ENCODE data around the gene SREBF2.
"Not testable (repeated sequence)": the region's sequence is repeated elsewhere in the genome, so short reads cannot be mapped to it uniquely, and the experiment has no call there.

Gene SREBF2

DNA sequence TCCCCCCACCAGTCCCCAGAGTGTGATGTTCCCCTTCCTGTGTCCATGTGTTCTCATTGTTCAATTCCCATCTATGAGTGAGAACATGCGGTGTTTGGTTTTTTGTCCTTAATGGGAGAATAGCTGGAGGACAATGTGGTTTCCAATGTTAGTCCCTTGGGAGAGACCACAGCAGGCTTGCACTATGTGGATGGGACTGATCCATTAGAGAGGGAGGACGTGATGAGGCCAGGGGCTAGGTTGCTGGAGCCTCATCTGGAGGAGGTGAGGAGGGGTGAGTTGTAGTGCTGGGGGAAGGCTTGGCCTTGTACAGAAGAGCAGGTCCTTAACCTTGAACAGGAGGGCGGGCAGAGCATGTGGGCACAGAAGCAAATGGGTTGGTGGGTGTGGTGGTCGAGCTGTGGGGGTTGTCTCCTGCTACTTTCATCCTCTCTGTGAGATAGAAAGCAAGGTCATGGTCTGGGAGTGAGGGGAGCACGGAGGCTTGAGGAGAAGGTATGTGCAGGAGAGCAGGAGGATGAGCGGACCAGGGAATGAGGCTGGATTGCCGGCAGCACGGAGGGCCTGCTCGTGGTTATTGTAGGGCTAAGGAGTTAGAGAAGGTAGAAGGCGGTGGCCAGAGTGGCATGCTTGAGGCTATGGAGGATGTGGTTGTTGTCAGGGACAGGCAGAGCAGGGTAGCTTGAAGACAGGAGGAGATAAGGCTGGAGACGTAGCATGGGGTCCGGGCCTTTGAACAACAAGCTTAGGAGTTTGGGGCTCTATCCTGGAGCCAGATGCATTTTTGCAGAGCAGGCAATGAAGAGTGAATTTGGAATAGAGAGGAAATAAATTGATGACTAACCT, 11.2 kb upstream of the SREBF2 start:
- DNase-seq (ENCODE audit: low spot score), result no peak

DNA sequence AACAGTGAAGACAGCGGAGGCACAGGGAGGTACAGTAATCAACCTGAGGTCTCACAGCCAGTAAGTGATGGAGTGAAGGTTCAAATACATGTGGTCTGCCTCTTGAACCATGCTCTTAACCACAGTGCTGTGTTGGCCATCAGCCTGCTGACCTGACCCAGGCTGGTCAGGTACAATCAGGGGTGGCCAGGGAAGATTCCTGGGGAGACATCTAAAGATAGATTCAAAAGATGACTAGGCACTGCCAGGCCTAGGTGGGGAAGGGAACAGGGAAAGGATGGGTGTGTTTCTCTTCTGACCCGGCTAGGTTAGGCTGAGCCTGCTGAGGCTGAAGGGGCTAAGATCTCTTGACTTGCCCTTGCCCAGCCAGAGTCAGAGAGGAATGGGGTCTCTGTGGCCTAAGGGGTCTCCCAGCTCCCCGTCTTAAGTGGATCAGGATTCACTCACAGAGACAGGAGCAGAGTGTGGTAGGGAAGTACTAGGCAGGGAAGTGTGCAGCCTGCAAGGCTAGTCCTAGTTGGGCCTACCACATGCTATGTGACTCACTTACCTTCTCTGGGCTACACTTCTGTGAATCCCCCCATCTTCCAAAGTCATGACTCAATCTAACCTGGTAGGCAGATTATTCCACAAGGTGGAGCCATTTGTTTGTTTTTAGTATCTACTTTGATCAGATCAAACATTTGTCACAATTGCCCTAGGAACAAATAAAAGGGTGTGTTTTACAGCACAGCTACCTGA, 10.4 kb upstream of the SREBF2 start:
- DNase-seq (ENCODE audit: low spot score), result peak; percentile 52

DNA sequence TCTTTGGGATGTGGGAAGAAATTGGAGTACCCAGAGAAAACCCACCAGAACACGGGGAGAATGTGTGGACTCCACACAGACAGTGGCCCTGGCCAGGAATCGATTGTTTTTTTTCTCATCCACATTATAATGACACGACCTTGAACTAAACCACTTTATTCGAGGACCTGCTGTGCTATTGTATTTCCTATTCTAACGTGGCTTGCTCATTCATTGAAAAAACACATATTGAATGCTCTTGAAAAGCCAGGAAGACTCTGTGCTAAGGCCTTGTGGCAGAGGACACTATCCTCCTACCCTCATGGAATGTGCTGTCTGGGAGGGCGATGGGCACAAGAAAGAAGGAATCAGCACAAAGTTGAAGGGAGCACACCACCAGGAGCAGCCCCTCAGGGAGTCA, 9.1 kb upstream of the SREBF2 start:
- DNase-seq (ENCODE audit: low spot score), result no peak

DNA sequence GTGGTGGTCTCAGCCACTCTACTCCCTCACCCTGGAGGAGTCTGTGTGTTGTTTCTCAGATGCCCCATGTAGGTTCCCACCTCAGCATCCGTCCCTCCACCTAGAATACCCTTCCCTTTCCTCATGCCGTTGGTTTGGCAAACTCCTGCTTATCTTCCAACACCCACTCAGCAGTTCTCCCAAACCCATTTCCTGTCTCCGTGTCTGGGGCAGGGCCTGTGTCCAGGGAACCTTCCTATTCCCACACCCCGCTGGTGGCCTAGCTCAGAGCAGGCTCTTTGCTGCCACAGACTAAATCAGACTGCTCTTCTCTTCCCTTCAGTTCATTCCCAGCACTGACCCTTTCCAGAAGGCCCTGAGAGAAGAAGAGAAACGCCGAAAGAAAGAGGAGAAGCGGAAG, 7.5 kb upstream of the SREBF2 start:
- DNase-seq (ENCODE audit: low spot score), result no peak

DNA sequence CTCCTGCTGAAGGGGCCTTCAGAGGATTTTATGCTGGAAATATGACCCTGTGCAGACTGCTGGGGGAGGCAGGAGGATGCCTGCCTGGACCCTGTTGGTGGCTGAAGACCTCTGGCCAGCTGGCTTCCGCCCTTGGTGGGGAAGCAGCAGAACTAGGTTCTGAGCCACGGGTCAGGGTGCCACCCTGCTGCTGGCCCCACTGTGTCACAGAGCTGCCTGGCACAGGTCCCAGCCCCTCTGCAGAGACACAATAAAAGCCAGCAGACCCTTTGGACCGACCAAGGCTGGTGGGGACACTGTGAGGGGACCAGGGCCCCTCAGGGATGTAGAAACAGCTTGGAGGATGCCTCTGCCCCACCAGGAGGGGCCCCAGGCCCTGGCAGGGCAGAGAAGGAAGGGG, 6.9 kb upstream of the SREBF2 start:
- no peak for DNase-seq (ENCODE audit: low spot score)

DNA sequence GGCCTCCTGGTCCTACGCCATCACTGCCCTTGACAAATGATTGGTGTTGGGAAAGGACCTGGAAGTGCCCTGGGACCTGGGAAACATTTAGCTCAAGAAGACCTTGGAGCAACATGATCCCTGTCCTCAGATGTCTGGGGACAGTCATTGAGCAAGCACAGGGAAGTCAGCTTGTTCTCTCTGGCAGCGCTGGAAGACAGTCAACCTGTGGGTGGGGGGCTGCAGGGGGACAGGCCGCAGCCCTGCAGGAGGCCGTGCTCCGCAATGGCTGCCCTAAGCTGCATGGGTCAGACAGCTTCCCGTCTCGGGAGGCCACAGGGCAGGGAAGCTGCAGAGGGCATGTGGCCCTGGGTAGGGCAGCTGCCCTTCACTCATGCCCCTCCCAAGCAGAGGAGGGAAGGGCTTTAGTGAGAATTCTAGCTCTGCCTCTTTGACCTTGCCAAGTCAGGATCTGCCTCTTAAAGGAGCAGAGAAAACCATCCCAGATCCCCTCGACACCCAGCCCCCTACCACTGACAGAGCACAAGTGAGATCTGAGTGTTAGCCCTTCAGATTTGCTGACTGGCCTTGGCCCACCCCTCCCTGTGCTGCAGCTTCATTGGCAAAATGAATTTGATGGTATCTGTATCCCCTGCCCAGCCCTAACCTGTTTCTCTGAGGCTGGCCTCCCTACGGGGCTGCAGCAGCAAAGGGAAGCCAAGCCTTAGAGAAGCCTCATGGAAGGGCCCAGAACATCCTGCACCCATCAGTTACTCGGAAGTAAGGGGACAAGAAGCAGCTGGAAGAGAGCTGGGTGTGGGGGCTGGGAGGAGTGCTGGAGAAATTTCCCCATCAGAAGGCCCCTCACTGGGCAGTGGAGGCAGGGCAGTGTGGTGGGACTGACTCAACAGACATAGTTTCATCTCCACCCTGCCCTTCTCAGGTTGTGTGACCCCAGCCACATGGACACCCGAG, 6.2 kb upstream of the SREBF2 start:
- DNase-seq (ENCODE audit: low spot score), result no peak

DNA sequence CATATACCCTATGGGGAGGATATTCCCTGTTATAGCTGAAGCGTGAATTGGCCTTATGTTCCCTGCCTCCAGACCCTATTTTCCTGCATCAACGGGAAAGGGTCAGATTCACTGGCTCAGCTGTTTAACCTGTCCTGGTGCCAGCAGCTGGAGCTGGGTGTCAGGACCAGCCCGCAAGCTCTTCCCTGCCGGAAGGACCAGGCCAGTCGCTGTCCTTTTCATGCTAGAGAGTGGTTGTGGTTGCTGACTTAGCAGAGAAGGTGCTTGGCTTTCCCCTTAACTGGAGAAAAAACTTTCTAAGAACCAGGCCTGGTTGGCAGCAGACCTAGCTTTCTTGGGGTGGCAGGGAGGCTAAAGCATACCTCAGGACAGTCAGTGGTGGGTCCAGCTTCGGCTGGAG, 5.2 kb upstream of the SREBF2 start:
- DNase-seq (ENCODE audit: low spot score), result no peak

DNA sequence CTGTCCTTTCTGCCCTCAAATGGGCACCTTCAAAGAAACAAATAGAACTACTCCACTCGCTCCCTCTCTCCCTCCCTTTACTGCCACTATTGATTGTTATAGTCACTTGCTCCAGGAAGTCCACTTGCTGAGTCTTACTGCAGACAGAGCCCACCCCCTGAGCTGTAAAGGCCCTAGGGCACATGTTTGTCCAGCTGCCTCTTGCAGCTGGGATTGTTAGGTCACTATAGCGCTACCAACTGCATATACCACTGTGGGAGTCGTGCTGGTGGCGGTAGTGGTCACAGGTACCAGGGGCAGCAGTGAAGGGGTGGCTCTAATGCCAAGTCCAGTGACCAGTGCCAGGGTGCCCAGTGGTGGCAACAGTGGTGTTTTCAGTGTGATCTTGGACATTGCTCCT, 4.4 kb upstream of the SREBF2 start:
- DNase-seq (ENCODE audit: low spot score), result no peak

DNA sequence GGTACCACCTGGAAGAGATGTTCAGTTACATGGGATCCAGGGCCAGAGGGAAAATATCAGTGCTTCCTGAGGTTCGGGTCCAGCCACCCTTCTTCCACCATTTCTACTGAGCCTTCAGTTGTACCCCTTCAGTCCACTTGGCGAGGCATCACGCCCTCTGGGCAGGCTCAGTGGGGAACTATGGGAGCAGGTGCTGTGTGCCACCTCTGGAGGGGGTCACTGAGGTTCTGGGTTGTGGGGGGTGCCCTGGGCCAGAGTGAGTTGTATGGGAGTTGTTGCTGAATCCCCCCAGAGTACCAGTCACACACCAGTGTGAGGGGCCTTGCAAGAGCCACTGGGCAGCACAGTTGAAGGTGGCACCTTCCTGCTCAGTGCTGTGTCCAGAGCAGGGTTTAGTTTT, 2.7 kb upstream of the SREBF2 start:
- DNase-seq (ENCODE audit: low spot score), result no peak

DNA sequence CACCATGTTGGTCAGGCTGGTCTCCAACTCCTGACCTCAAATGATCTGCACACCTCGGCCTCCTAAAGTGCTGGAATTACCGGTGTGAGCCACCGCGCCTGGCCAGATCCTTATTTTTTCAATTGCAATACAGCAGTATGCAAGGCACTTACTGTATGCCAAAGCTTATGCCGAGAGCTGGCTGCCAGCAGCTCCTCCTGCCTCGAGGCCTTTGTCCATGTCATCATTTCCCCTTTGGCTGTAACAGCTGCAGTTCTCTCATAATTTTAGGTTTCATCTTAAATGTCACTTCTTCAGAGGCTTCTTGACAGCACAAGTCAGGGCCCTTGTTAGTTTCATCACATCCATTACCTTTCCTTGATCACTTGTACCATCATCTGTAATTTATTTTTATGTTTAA, 1.5 kb upstream of the SREBF2 start:
- no peak for DNase-seq (ENCODE audit: low spot score)

DNA sequence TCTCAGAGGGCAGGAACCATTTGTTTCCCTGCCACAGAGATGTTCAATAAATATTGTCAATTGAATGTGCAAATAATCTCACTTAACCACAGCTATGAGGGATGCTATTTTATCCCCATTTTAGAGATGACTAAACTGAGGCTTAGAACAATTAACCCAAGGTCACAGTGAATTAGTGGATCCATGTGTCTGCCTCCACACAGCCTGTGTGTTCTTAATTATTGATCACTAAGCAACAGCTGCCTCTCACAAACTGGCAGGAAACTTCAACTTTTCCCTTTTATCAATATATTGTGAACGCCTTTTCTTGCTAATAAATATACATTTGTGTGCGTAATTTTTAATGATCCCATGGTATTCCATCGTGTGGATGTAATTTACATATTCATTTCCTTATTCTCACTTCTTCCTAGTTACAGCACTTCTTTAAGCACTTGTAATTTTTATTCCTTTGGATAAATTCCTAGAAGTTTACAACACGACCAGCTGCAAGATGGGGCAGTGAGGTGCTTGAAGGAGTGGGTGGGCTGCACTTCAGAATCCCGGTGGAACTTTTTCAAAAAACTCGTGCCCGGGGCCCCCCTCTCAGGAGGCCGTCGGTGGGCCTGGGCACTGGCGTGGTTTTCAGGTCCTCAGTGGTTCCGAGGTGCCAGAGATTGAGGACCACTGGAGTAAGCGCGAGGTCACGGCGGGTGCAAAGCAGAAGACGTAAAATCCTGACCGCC, 915 bp upstream of the SREBF2 start:
- no peak for DNase-seq (ENCODE audit: low spot score)

DNA sequence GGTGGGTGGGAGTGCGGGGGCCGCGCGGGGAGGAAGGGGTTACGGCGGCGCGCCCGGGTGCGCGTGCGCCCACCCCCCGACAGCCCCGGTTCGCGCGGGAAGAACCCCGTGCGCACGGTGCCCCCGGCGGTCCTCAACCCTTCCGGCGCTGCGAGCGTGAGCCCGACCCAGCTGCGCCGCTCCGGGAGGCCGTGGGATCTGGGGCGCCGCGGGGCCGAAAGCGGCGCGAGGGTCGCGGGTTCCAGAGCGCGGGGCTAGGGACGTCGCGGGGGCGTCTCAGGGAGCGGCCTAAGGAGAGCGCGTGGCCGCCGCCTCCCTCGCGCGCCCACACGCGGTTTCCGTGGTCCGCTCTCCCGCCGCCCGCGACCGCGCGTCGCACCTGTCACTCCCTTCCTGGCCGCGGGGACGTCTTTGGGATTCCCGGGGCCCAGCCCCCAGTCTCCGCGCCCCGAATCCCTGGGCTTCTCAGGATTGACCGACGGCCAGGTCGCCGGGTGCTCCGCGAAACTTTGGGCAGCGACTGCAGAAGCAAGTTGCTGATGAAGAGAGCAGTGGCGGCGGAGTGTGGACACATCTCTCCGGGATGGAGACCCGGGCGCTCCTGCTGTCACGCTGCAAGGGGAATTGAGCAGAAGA, 582 bp downstream of the SREBF2 start:
- DNase-seq (ENCODE audit: low spot score), result no peak

DNA sequence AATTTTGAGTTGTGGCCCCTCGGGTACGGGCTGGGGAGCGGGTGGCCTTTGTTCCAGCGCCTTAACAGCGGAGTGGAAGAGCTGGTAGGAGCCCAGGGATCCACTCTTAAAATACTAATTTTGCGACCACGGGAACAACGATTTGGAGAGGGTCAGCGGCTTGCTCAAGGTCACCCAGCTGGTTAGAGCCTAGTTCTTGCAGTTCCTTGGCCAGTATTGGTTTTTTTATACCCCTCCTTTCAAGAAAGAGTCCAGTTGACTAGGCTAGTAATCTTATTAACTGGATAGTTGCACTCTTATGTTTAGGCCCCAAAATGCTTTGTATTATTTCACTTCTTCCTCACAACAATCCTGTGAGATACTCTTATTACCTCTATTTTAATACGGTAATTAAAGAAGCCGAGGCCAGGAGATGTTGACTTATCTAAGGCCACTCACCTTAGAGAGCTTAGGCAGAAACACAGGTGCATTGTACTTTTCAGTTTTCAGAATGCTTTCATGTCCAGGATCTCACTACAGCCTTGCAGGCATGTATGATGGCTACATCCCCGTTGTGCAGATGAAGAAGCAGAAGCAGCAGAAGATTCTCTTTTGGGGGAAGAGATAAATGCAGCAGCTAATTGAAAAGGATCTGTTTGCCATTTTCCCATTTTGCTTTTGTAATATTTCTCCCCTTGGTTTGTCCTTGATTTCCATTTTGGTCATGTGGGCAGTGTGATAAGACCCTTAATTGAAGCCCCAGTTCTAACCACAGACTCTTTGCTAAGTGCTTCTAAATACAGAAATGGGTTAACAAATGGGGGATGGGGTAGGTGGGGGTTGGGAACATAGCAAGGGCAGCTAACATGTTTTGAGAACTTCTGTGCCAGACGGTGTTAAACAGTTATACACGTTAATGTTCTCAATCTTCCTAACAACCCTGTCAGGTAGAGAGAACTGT, 1.4 kb downstream of the SREBF2 start:
- no peak for DNase-seq (ENCODE audit: low spot score)

DNA sequence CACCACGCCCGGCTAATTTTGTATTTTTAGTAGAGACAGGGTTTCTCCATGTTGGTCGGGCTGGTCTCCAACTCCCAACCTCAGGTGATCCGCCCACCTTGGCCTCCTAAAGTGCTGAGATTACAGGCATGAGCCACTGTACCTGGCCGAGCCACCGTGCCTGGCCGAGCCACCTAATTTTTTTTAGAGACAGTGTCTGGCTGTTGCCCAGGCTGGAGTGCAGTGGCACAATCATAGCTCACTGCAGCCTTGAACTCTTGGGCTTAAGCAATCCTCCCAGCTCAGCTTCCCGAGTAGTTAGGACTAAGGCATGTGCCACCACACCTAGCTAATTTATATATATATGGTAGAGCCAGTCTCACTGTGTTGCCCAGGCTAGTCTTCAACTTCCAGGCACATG, 2.6 kb downstream of the SREBF2 start:
- not testable (repeated sequence) for DNase-seq (ENCODE audit: low spot score)

DNA sequence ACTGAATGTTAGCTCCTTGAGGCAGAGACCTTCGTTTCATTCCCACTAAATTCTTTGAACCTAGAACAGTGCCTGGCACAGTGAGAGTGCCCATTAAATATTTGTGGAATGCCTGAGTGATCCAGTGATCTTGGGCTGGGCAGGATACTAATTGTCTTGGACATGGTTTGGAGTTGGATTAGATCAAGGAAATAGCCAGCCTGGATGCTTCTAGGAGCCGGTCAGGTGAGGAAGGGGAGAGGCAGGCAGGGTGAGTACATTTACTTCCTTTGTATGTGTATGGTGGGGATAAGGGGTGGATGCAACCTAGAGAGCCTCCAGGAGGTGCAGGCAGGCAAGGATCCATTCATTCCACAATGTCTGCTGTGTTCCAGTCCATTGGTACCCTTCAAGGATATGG, 3.6 kb downstream of the SREBF2 start:
- no peak for DNase-seq (ENCODE audit: low spot score)

DNA sequence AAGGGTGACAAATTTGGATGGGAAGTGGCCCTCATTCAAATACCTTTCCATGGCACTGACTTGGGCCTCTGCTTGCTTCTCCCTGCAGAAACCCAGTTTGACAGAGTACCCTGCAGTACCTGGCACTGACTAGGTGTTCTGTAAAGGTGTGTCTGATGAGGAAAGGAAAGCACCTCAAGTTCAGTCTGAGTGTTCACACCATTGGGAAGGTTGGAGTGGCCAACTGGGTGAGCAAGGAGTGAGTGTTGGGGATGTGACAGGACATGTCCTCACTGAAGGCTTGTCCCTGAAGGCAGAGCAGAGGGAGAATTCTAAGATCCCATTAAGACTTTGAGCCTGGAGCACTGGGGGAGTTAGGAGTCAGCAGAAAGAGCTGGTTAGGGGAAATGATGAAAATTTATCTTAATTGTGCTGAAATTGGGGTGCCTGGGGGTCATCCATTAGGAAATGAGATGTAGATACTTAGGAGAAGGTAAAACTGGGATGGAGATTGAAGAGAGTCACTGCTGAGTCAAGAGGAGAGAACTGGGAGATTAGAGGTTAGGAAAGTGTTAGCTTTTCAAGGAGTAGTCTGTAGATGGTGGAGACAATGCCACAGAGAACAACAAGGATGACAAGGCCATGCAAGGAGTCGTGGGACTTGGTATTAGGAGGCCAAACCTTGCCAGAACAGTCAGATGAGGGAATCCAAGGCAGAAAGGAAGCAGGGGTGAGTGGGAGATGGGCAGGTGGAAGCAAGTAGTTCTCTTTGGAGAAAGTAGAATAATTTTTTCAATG, 6.1 kb downstream of the SREBF2 start:
- DNase-seq (ENCODE audit: low spot score), result no peak

DNA sequence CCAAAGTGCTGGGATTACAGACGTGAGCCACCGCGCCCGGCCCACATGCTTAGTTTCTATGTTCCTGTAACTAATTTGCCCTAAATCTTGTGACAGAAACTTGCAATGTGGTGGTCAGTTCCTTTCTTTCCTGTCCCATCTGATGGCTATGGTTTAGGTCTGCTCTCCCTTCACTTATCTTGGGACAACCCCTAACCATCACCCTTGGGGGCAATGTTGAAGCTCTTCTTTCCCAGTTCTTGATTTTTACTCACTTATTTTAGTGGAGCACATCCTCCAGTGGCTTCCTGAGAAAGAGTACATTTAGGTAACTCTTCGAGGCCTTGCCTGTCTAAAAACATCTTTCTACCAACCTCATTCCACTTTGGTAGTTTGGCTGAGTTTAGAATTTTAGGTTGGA, 7.3 kb downstream of the SREBF2 start:
- DNase-seq (ENCODE audit: low spot score), result no peak

DNA sequence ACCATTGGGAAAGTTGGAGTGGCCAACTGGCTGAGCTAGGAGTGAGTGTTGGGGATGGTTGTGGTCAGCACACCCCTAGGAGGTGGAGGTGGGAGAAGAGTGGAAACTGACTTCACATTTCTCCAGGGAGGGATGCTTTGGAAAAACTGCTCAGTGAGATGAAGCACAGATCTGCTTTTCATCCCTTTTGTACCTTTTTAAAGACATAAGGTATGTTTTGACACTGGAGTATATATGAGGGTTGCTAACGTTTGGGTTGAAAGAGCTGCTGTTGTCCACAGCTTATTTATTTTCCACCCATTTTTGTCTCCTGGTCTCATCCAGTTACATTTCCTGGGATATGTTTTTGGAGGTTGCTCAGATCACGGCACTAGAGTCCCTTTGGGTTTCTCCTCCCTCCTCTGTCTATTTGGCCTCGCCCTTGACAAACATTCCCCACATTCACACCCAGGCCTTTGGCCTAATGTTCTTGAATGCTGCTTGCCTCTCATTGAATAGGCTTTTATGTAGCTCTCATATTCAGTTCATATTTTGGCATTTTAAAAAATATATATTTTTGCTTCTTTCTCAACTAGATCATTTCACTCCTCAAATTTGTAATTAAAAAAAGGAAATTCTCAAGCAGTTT, 8.3 kb downstream of the SREBF2 start:
- DNase-seq (ENCODE audit: low spot score), result no peak

All from hepatic stellate cell (primary cell).